Loucy (cell line): ENCODE results near the gene ARFIP1.

Source experiments
- CTCF ChIP-seq: fragments of 200-600 bp; sonication (generic); conservative IDR thresholded peaks from 2 replicates; pipeline ENCODE4 v1.5.1; 2014; ENCODE audit warnings: mild to moderate bottlenecking, antibody characterized with exemption, low read length
- EZH2phosphoT487 ChIP-seq: fragments of 200-600 bp; IDR thresholded peaks from 2 replicates; pipeline ENCODE4 v1.6.1; 2018; ENCODE audit warnings: antibody characterized with exemption, mild to moderate bottlenecking, moderate library complexity, borderline replicate concordance

GRCh38 chr4:152939621-152940020, 159.9 kb downstream of the ARFIP1 start:
- TF ChIP-seq CTCF (no peak), EZH2phosphoT487 (no peak)
